Cardiac muscle cell (in vitro differentiated cells and primary cell): ENCODE results near the gene GNG7. TPM values are rescaled to one million over a fixed set of nuclear protein-coding genes. Genes with fewer than 3 reads are reported as not detected.

ENCODE experiments used
- DNase-seq, 2 donors: peaks; one replicate each; pipeline versions ENCODE4 v3.0.0 to v3.0.0-alpha.2; 2010 to 2017; ENCODE audit warnings: low read depth in 1 of 2, low spot score in 1 of 2
- H3K27ac ChIP-seq: fragments of 200-600 bp; sonication (generic); 2 replicates; pipeline ENCODE4 v1.5.1; 2016
- H3K27me3 ChIP-seq: fragments of 200-600 bp; sonication (generic); 2 replicates; pipeline ENCODE4 v1.6.0; 2016; ENCODE audit warnings: control low read depth
- H3K36me3 ChIP-seq: fragments of 200-600 bp; sonication (generic); 2 replicates; pipeline ENCODE4 v1.5.1; 2016; ENCODE audit warnings: control low read depth
- H3K4me1 ChIP-seq: fragments of 200-600 bp; sonication (generic); 2 replicates; pipeline ENCODE4 v1.8.1; 2017; ENCODE audit warnings: low read depth, mild to moderate bottlenecking, mixed run types
- H3K4me3 ChIP-seq: fragments of 200-600 bp; sonication (generic); 2 replicates; pipeline ENCODE4 v1.5.1; 2016; ENCODE audit warnings: mild to moderate bottlenecking
- H3K9me3 ChIP-seq: fragments of 200-600 bp; sonication (generic); 2 replicates; pipeline ENCODE4 v1.5.1; 2017; ENCODE audit warnings: low read depth, mild to moderate bottlenecking, control low read depth
- polyA plus RNA-seq: library from polyadenylated mRNA; unstranded; fragments of >200 nt; fragmentation: Nextera tagmentation; extraction: Ambion mirVana; gene quantifications from 2 replicates; pipeline ENCODE4 v1.2.1, GENCODE V29; 2016
- total RNA-seq: library from RNA; depleted of rRNA; stranded (reverse); fragments of >200 nt; gene quantifications from 2 replicates; pipeline ENCODE4 v1.2.3, GENCODE V29; 2016
- TF ChIP-seq, protein P1 (sequence below): IDR thresholded peaks from 2 replicates; pipeline ENCODE4 v1.5.1; 2012; ENCODE audit warnings: low read depth, mild to moderate bottlenecking, low read length

The GNG7 gene
- total and polyA plus RNA-seq, 2 experiments from 2014 or later = 20.4 to 24.8 TPM

DNA sequence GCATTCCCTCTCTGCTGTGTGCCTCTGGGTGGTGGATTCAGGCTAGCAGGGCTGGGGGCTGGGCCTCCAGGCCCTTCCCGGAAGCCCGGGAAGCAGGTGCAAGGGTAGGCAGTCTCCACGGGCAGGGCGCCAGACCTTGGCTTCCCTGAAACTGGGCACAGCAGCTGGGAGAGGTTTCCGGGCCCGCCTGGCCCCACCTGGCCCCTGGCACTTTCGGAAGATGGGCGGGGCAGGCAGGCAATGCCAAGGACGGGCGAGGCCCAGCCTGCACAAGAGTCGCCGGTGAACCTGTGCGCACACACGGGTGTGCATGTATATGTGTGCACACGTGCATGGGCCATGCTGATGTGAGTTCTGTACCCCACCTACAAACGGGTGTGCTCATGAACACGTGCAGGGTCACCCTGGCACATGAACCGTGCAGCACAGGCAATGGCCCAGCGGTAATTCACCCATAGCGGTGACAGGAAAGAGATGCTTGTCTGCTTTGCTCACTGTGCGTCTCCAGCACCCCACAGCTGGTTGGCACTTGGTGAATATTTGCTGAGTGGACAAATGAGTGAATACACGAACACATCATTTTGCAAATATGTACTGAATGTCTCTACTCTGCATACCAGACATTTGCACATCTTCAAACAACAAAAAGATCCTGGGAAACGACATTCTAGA is 211.2 kb downstream of the GNG7 start:
- TF ChIP-seq, protein P1, sequence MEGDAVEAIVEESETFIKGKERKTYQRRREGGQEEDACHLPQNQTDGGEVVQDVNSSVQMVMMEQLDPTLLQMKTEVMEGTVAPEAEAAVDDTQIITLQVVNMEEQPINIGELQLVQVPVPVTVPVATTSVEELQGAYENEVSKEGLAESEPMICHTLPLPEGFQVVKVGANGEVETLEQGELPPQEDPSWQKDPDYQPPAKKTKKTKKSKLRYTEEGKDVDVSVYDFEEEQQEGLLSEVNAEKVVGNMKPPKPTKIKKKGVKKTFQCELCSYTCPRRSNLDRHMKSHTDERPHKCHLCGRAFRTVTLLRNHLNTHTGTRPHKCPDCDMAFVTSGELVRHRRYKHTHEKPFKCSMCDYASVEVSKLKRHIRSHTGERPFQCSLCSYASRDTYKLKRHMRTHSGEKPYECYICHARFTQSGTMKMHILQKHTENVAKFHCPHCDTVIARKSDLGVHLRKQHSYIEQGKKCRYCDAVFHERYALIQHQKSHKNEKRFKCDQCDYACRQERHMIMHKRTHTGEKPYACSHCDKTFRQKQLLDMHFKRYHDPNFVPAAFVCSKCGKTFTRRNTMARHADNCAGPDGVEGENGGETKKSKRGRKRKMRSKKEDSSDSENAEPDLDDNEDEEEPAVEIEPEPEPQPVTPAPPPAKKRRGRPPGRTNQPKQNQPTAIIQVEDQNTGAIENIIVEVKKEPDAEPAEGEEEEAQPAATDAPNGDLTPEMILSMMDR = no peak
- no peak overlapping the region for H3K4me3 ChIP-seq
- no peaks in the 10 kb centered on the region for H3K27me3 ChIP-seq
- no peak overlapping the region for H3K27ac ChIP-seq
- H3K4me1 ChIP-seq = peaks cover 28% of the 10 kb centered on the region
- peak in 1 of 2 donors; percentile 79 for DNase-seq
- no peaks in the 10 kb centered on the region for H3K36me3 ChIP-seq
- H3K9me3 ChIP-seq = no peaks in the 10 kb centered on the region

DNA sequence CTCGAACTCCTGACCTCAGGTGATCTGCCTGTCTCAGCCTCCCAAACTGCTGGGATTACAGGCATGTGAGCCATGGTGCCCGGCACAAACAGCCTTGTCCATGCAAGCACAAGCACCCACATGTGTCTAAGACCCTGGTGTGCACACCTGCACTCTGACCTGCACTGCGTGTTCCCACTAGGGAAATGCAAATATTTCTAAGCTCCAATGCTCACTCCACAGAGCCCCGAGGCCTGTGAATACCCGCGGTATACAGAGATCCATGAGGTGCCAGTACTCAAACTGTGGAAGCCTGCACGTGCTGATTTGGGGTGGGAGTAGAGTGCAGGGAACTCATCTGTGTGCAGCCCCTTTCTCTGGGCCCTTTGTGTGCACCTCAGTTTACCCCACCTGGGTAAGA is 211.8 kb downstream of the GNG7 start:
- TF ChIP-seq, protein P1 = no peak
- Histone ChIP-seq H3K4me1 (peaks cover 22% of the 10 kb centered on the region), H3K27ac (no peak overlapping the region), H3K4me3 (no peak overlapping the region), H3K27me3 (no peaks in the 10 kb centered on the region), H3K9me3 (no peaks in the 10 kb centered on the region), H3K36me3 (no peaks in the 10 kb centered on the region)
- no peak for DNase-seq

DNA sequence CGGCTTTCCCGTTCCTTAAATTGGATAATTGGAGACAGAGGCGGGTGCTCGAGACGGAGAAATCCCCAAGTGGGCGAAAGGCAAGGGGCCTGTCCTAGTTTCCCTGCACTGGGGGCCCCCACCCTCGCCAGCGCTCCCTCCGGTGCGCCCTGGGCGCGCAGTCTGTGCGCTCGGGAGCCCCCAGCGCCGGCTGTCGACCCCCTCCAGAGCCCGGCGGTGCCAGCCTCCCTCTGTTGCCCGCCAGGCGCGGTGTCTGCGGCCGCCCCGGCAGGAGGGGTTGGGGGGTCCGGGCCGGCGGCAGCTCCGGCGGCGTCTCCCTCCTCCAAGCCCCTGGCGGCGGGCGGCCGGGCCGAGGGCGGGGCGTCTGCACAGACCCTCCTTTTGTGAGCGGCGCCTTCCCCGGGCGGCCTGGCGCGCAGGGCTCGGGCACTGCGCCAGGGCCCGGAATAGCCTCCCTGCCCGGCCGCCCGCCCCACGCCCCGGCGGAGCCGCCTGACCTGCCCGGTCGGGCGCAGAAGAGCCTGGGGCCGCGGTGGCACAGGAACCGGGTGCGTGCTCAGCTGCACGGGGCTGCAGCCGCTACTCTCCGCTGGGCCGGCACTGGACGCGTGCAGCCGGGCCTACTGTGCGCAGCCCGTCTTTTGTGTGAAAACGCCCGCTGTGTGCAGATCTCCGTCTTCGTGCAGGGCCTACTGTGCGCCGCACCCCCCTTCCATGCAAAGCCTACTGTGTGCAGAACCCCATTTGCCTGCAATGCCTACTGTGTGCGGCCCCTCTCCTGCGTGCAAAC is 213.4 kb downstream of the GNG7 start:
- TF ChIP-seq, protein P1 = no peak
- peak overlapping the region; percentile 53 for H3K27ac ChIP-seq
- no peaks in the 10 kb centered on the region for H3K27me3 ChIP-seq
- H3K4me1 ChIP-seq = peaks cover 12% of the 10 kb centered on the region
- peak overlapping the region; percentile 31 for H3K4me3 ChIP-seq
- peak; percentile 74 to 93 for DNase-seq
- no peaks in the 10 kb centered on the region for H3K9me3 ChIP-seq
- H3K36me3 ChIP-seq = no peaks in the 10 kb centered on the region

DNA sequence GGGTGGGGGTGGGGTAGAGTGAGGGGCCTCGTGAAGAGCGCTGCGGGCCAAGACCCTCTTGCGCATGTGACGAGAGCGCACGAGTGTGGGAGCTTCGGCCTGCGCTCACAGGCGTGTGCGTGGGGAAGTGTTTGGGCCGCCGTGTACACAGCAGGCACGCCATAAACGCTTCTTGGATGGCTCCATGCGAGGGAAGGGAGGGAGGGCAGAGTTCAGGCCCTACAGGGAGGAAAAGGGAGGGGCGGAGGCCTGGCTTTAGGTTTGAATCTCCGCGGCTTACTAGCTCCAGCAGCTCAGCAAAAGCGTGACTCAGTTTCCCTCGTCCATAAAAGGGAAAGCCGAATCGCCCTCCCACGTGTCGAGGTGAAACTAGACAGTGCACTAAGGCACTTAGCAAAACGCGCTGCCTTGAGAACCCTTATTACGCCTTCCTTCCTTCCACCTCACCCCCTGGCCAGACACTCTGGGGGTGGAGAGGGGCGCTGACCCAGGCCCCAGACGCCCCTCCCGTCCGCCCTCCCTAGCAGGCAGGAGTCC is 214.0 kb downstream of the GNG7 start:
- H3K4me3 ChIP-seq = no peak overlapping the region
- H3K27ac ChIP-seq = no peak overlapping the region
- H3K36me3 ChIP-seq = no peaks in the 10 kb centered on the region
- no peak for DNase-seq
- no peaks in the 10 kb centered on the region for H3K9me3 ChIP-seq
- no peaks in the 10 kb centered on the region for H3K27me3 ChIP-seq
- H3K4me1 ChIP-seq = peaks cover 8% of the 10 kb centered on the region
- TF ChIP-seq, protein P1 = no peak

DNA sequence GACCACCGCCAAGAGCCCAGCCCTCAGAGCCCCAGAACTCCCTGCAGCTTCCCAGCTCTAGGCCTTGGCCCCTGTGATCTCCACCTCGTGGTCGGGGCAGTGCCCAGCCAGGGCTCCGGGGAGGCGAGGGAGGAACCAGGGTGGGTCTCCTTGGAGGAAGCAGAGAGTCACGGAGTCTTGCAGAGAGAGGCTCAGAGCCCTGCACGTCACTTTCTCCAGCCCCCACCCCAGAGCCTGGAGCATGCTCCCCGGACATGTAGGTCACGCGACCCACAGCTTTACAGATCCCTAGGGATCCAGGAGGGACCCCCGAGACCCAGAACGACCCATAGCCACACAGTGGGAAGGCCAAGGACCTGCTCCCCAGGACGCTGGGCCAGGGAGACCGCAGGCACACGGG is 214.7 kb downstream of the GNG7 start:
- TF ChIP-seq, protein P1 = no peak
- Histone ChIP-seq H3K4me3 (no peak overlapping the region), H3K27me3 (no peaks in the 10 kb centered on the region), H3K27ac (no peak overlapping the region), H3K4me1 (peaks cover 8% of the 10 kb centered on the region), H3K9me3 (no peaks in the 10 kb centered on the region), H3K36me3 (no peaks in the 10 kb centered on the region)
- no peak for DNase-seq
